T-helper 1 cell (primary cell): ENCODE measurements around the gene FBRS.
"Not testable (repeated sequence)": the region's sequence is repeated elsewhere in the genome, so short reads cannot be mapped to it uniquely, and the experiment has no call there.

Source experiments
- DNase-seq, 5 donors: peaks; one replicate each; pipeline ENCODE4 v3.0.0-alpha.2; 2012 to 2020

Gene FBRS

GRCh38 chr16:30665155-30665829 lies 7.1 kb downstream of the FBRS start:
- no peak for DNase-seq

- DNase-seq, result no peak
These were observed 7.6 kb downstream of the FBRS start for GRCh38 chr16:30665830-30666190.

GRCh38 chr16:30666681-30667080 lies 8.4 kb downstream of the FBRS start:
- DNase-seq, result no peak

DNA sequence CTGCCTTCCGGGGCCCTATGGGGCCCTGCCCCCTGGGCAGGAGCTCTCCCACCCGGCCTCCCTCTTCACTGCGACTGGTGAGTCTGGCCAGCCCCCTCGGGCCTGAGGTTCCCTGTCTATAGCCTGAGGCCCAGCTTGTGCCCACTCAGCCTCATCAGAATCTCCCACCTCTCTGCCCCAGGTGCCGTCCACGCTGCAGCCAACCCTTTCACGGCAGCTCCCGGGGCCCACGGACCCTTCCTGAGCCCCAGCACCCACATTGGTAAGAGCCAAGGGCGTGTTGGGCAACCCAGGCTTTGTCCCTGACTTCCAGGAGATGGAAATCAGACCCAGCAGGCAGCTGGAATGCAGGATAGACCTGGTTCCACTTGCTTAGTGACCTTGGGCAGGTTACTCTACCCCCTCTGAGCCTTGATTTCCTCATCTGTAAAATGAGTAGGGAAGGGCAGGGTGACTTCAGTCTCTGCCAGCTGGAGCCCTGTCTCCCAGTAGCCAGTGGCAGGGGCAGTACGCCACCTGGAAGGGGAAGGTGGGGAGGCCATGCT lies 9.2 kb downstream of the FBRS start:
- no peak for DNase-seq

DNA sequence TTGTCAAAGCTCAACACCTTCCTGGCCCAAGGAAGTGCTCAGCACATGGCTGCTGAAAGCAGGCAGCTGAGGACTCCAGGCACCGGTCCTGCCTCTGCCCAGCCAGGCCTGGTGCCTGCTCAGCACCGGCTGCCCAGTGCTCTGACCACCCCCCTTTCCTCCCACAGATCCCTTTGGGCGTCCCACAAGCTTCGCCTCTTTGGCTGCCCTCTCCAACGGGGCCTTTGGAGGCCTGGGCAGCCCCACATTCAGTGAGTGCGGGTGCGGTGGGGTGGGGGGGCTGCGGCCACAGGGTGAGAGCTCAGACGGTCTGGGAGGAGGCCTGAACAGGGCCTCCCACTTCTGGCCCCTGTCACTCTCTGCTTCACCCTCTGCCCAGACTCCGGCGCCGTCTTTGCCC lies 10.2 kb downstream of the FBRS start:
- no peak for DNase-seq

GRCh38 chr16:30669026-30669902 lies 11.0 kb downstream of the FBRS start:
- DNase-seq, result no peak

GRCh38 chr16:30669903-30670824 lies 11.9 kb downstream of the FBRS start:
- DNase-seq, result no peak

DNA sequence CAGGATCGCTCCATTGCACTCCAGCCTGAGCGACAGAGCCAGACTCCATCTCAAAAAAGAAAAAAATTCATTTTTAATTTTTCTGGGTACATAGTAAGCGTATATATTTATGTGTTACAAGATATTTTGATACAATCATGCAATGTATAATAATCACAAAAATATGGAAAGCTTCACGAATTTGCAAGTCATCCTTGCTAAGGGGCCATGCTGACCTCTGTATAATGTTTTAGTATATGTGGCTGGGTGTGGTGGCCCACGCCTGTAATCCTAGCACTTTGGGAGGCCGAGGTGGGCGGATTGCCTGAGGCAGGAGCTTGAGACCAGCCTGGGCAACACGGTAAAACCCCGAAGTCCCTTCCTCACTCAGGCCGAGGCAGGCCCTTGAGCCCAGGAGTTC lies 16.9 kb downstream of the FBRS start:
- DNase-seq, result no peak

- no peak for DNase-seq
These were observed 19.8 kb downstream of the FBRS start for GRCh38 chr16:30677931-30678585.

- no peak for DNase-seq
These were observed 20.3 kb downstream of the FBRS start for GRCh38 chr16:30678586-30678970.

DNA sequence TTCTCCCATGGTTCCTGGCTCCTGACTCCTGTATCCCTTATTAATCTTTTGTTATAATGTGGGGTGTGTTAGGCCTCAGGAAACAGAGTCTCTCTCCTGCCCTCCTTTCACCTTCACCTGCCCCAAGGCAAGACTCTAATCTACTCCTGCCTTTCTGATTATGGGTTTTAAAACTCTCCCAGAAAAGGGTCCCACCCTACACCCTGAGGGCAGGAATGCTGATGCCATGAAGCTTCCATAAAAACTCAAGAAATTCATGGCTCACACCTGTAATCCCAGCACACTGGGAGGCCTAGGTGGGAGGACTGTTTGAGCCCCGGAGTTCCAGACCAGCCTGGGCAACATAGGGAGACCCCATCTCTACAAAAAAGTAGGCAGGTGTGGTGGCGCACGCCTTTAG lies 22.1 kb downstream of the FBRS start:
- no peak for DNase-seq

GRCh38 chr16:30688701-30689100 lies 30.5 kb downstream of the FBRS start:
- DNase-seq, result no peak

DNA sequence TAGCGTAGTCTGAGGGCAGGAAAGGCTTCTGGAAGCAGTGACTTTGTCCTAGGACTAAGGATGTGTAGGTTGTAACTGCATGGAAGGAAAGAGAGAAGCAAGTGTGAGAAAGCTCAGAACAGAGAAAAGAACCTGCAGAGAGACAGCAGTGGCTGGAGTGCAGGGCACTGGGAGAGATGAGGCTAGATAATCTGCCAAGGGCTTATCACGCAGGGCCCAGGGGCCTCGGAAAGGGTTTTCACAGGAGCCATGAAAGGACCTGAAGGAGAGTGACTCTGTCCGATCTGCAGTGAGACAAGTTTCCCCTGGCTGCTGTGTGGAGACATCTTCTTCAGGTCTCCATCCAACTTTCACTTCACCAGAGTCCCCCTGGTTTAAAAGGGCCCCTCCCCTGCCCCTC lies 33.7 kb downstream of the FBRS start:
- DNase-seq, result no peak

- DNase-seq, result no peak
These were observed 34.3 kb downstream of the FBRS start for GRCh38 chr16:30692396-30693064.

- DNase-seq, result no peak
These were observed 36.9 kb downstream of the FBRS start for GRCh38 chr16:30694926-30695693.

DNA sequence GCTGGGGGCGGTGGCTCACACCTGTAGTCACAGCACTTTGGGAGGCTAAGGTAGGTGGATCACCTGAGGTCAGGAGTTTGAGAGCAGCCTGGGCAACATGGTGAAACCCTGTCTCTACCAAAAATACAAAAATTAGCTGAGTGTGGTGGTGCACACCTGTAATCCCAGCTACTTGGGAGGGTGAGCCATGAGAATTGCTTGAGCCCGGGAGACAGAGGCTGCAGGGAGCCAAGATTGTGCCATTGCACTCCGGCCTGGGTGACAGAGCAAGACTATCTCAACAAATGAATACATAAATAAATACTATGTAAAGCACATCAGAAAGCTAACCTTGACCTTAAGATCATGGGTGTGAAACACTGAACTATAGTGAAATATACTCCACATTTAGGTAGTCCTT lies 38.4 kb downstream of the FBRS start:
- not testable (repeated sequence) for DNase-seq

GRCh38 chr16:30697264-30698138 lies 39.3 kb downstream of the FBRS start:
- no peak for DNase-seq

- peak; percentile 98 to 99 (median 99) for DNase-seq
These were observed 40.0 kb downstream of the FBRS start for GRCh38 chr16:30698139-30698815.
